ENCODE data around the gene CASP14.

DNA sequence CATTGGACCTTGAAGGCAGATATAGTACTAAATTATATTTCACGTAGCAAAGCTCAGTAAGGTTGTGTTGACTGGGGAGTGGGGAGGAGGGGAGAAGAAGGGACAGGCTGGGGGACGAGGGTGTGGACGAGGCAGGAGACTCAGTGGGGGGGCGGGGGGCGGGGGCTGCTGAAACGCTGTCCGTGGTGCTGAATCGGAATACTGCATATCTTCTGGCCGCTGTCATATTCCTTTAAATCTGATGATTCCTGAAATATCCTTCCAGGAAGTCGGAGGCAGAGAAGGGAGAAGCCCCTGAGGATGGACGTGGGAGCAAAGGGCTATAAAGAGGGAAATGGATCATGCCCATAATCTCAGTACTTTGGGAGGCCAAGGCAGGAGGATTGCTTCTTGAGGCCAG, 34.7 kb upstream of the CASP14 start:
- no peak for TF ChIP-seq ARNT (IDR thresholded peaks at IDR 0.05)
- TF ChIP-seq FOXA1 (IDR thresholded peaks at IDR 0.05) = no peak
- no peak for TF ChIP-seq TARDBP (IDR thresholded peaks at IDR 0.05)
- no peak for TF ChIP-seq SUZ12 (IDR thresholded peaks at IDR 0.05)
- TF ChIP-seq LEF1 (IDR thresholded peaks at IDR 0.05; ENCODE audit: borderline replicate concordance) = no peak
- no peak for TF ChIP-seq BHLHE40 (IDR thresholded peaks at IDR 0.05; ENCODE audit: borderline replicate concordance)
